Measurements from ENCODE around the gene PKDCC.

GRCh38 chr2:42043789-42044394 is 3.9 kb upstream of the PKDCC start:
- TF ChIP-seq, protein P1, sequence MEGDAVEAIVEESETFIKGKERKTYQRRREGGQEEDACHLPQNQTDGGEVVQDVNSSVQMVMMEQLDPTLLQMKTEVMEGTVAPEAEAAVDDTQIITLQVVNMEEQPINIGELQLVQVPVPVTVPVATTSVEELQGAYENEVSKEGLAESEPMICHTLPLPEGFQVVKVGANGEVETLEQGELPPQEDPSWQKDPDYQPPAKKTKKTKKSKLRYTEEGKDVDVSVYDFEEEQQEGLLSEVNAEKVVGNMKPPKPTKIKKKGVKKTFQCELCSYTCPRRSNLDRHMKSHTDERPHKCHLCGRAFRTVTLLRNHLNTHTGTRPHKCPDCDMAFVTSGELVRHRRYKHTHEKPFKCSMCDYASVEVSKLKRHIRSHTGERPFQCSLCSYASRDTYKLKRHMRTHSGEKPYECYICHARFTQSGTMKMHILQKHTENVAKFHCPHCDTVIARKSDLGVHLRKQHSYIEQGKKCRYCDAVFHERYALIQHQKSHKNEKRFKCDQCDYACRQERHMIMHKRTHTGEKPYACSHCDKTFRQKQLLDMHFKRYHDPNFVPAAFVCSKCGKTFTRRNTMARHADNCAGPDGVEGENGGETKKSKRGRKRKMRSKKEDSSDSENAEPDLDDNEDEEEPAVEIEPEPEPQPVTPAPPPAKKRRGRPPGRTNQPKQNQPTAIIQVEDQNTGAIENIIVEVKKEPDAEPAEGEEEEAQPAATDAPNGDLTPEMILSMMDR (IDR thresholded peaks at IDR 0.05): no peak
- TF ChIP-seq POLR2AphosphoS5 (IDR thresholded peaks at IDR 0.05): no peak

Measured in suprapubic skin (tissue), 3 donors.